Ecto neural progenitor cell (in vitro differentiated cells): Measurements from ENCODE around the gene TRMT2A.
A peak's percentile ranks its signal among the peaks of the same experiment; 100 is the strongest.
"Not testable (repeated sequence)": the region's sequence is repeated elsewhere in the genome, so short reads cannot be mapped to it uniquely, and the experiment has no call there.

Experiments
- DNase-seq: peaks from one replicate; pipeline ENCODE4 v3.0.0-alpha.2; 2018; ENCODE audit warnings: low spot score

Gene TRMT2A

GRCh38 chr22:20116951-20117632 is at the start of gene TRMT2A:
TSS of gene TRMT2A (minus strand) at chr22:20117226. CDS start at chr22:20116906, 320 bp downstream.
- peak; percentile 100 for DNase-seq

GRCh38 chr22:20166703-20167102 is 49.7 kb upstream of the TRMT2A start:
- no peak for DNase-seq

- DNase-seq, result no peak
Measured at GRCh38 chr22:20165913-20166312, 48.9 kb upstream of the TRMT2A start.

GRCh38 chr22:20165421-20165820 is 48.4 kb upstream of the TRMT2A start:
- DNase-seq, result no peak

GRCh38 chr22:20164863-20165262 is 47.8 kb upstream of the TRMT2A start:
- no peak for DNase-seq

GRCh38 chr22:20160041-20160440 is 43.0 kb upstream of the TRMT2A start:
- DNase-seq, result no peak

GRCh38 chr22:20159531-20159930 is 42.5 kb upstream of the TRMT2A start:
- DNase-seq, result not testable (repeated sequence)

- peak; percentile 77 for DNase-seq
Measured at GRCh38 chr22:20159076-20159475, 42.0 kb upstream of the TRMT2A start.

- DNase-seq, result no peak
Measured at GRCh38 chr22:20158391-20159036, 41.5 kb upstream of the TRMT2A start.

GRCh38 chr22:20157430-20158183 is 40.6 kb upstream of the TRMT2A start:
- no peak for DNase-seq

GRCh38 chr22:20156611-20157429 is 39.8 kb upstream of the TRMT2A start:
- DNase-seq, result peak; percentile 92

GRCh38 chr22:20156042-20156389 is 39.0 kb upstream of the TRMT2A start:
- DNase-seq, result no peak

GRCh38 chr22:20155330-20156041 is 38.5 kb upstream of the TRMT2A start:
- DNase-seq, result no peak

GRCh38 chr22:20154602-20155187 is 37.7 kb upstream of the TRMT2A start:
- no peak for DNase-seq

- no peak for DNase-seq
Measured at GRCh38 chr22:20153945-20154344, 36.9 kb upstream of the TRMT2A start.

GRCh38 chr22:20152464-20152890 is 35.5 kb upstream of the TRMT2A start:
- no peak for DNase-seq

GRCh38 chr22:20151276-20151588 is 34.2 kb upstream of the TRMT2A start:
- no peak for DNase-seq

GRCh38 chr22:20150381-20151275 is 33.6 kb upstream of the TRMT2A start, which contains the start of gene CCDC188:
TSS of gene CCDC188 (minus strand) at chr22:20151055. CDS start at chr22:20150986, 69 bp downstream.
- DNase-seq, result no peak

- no peak for DNase-seq
Measured at GRCh38 chr22:20149257-20150250, 32.5 kb upstream of the TRMT2A start.
